Endothelial cell of umbilical vein (primary cell): ENCODE data around the gene CALU.

ENCODE experiments used
- CTCF ChIP-seq, 2 donors: IDR thresholded peaks; 1 replicate in 1 of 2; 2 replicates in 1 of 2; pipeline ENCODE4 v1.5.1; 2011; ENCODE audit warnings: low read length in 2 of 2, mild to moderate bottlenecking in 2 of 2, moderate library complexity in 2 of 2, control low read depth in 1 of 2, inconsistent platforms in 1 of 2, low read depth in 1 of 2; ENCODE audit not compliant: insufficient read depth in 1 of 2; ENCODE audit errors: extremely low read depth in 1 of 2
- EZH2 ChIP-seq: IDR thresholded peaks from 2 replicates; pipeline ENCODE4 v1.6.1; 2012; ENCODE audit warnings: borderline replicate concordance, low read depth, mild to moderate bottlenecking, moderate library complexity, low read length, inconsistent platforms; ENCODE audit not compliant: severe bottlenecking
- POLR2A ChIP-seq: IDR thresholded peaks from 2 replicates; pipeline ENCODE4 v1.6.1; 2012; ENCODE audit warnings: low read depth, mild to moderate bottlenecking, control low read depth, low read length
- POLR2AphosphoS5 ChIP-seq: IDR thresholded peaks from 2 replicates; pipeline ENCODE4 v1.6.1; 2012; ENCODE audit warnings: low read depth, mild to moderate bottlenecking, control low read depth, low read length, moderate library complexity; ENCODE audit not compliant: insufficient read depth

GRCh38 chr7:128729494-128729893 is 9.7 kb upstream of the CALU start:
- TF ChIP-seq CTCF (IDR thresholded peaks at IDR 0.05; ENCODE audit: extremely low read depth in 1 of 2, insufficient read depth in 1 of 2, low read depth in 1 of 2, low read length in 2 of 2): no peak
- TF ChIP-seq POLR2A: no peak
- no peak for TF ChIP-seq EZH2
- TF ChIP-seq POLR2AphosphoS5: no peak
